Stimulated activated CD8-positive, alpha-beta memory T cell treated with anti-CD3 and anti-CD28 coated beads, Interleukin-12 subunit alpha, Interleukin-12 subunit beta, amount 100 ng/mL, for 1 hour (primary cell): Measurements from ENCODE around the gene PLA2G5.

Experiments
- DNase-seq: peaks from one replicate; pipeline ENCODE4 v3.0.0-alpha.2; 2020; ENCODE audit warnings: low read depth

PLA2G5 gene

DNA sequence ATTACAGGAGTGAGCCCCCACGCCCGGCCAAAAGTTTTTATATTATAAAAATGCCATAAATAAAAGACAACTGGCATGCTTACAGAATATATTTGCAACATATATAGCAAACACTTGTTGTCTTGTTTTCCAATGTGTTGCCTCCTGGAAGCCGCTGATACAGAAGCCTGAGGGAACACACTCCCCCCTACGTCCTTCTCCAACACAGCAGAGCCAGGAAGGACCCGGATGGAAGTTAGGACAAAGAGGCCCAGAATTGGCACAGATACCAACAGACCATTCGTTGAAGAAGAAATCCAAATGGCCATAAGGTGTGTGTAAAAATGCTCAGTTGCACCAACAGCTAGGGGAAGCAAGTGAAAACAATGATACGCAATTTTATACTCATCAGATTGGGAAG, 1.3 kb upstream of the PLA2G5 start:
- DNase-seq, result no peak

DNA sequence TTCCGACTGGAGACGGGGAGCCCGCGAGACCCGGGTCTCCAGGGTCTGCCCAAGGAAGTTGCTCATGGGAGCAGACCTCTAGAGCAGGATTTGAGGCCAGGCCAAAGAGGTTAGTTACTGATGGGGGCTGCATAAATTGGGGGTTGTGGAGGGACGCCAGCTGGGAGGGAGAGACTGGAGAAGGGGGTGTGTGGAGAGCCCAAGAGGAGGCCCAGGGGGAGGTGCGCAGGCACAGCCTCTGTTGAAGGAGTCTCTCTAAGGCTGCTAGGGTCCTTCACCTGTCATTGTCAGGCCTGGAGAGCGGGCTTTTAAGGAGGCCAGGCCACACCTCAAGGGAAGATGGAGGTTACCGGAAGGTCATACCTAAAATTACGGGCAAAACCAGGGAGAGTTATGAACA, 363 bp downstream of the PLA2G5 start:
- no peak for DNase-seq

DNA sequence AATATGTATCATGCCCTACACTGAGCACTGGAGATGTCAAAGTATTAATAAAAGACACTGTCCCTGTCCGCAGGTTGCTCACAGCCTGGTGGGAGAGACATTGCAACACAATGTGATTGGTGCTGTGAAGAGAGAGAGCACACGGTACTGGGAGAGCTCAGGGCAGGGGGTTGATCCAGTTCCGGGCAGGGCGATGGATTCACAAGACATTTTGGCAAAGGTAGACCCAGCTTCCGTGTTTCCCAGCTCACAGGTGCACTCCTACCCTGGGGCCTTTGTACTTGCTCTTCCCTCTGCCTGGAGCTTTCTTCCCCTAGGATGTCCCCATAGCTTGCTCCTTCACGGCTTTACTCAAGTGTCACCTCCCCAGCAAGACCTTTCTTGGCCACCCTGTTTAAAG, 1.4 kb downstream of the PLA2G5 start:
- DNase-seq, result no peak

DNA sequence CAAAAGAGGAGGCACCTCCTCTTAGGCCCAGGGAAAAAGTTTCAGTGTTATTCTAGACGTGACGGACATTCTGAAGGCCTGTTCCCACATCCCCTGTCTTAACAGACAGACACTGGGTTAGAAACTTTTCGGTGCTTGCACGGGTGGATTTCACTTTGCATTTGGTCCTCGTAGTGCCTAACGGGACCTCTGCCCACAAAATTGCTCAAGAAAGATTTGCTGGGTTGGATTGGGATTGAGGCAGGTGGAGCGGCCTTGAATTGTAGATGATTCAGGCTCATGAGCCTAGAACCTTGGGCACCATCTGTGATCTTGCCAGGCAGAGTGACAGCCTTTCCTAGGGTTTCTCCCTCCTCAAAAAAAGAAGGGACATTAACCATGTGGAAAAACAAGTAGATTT, 2.8 kb downstream of the PLA2G5 start:
- no peak for DNase-seq

DNA sequence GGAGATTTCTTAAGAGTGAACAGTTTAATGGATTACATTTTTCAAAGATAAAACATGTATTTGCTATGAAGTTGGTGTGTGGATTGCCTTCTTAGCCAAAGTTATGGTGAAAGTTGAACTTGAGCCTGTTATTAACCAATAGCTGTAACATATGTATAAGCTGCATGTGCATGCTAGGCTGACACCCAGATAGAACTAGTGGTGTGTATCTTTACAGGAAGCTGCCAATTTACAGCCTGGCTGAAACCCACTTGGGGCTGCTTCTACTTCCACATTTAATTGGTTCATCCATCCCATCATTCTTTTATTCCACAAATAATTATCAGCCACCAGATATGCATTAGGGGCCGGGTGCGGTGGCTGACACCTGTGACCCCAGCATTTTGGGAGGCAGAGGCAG, 3.3 kb downstream of the PLA2G5 start:
- DNase-seq, result no peak

DNA sequence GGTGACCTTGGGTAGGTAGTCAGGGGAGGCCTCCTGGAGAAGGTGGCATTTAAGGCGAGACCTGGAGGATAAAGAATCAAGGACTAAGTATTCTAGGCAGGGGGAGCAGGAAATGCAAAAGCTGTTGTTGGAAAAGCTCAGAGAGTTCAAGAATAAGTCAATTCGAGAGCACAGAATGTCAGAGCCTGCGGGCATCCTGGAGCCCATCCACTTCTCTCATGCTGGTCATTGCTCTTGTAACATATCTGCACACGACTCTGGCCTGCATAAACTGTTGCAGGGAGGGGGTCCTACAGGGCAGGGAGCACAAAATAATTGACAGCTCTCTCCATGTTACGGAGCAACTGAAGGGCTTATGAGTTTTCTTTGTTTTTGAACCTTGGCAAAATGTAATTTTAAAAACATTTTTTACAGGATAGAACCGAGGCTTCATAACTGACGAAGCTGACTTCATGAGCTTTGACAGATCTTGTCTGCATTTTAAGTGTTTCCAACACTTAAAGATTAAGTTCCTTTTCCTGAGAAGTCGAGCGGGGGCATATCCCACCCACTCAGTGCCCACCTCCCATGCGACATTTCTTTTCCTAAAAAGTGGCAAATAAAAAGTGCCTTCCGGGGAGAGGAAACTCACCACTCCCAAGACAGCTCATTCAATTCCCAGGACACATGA, 4.2 kb downstream of the PLA2G5 start:
- DNase-seq, result no peak

DNA sequence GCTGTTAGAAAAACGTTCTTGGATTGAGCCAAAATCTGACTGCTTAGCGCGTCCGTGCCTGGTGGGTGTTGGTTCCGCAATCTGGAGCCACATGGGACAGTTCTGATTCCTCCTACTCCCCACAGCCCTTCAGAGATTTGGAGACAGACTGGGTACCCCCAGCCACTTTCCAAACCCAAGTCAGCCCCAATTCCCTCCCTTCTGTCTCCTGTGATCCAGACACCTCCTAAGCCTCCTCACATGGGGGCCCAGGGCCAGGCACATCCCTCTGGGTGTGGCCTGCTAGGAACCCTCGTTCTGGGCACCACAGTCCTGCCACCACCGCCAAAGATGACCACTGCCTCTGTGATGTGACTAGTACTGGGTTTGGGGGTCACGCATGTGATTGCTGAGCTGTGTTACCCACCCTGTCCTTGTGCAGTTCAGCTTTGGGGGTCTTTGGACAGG, 4.8 kb downstream of the PLA2G5 start:
- DNase-seq, result no peak

DNA sequence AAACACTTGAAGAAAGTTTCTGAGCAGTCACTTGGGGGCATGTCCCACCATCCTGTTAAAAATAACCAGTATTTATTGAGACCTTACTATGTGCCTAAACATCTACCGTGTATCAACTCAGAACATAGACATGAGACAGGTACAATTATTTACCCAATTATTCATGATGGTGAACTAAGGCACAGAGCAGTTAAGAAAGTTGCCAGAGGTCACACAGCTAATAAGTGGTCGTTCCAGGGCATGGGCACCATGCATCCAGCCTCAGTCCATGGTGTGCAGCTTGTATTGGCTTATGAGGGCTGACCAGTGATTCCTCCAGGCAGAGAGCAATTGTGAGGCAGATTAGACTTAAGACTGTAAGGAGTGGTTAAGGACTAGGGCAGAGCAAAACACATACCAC, 5.4 kb downstream of the PLA2G5 start:
- no peak for DNase-seq

DNA sequence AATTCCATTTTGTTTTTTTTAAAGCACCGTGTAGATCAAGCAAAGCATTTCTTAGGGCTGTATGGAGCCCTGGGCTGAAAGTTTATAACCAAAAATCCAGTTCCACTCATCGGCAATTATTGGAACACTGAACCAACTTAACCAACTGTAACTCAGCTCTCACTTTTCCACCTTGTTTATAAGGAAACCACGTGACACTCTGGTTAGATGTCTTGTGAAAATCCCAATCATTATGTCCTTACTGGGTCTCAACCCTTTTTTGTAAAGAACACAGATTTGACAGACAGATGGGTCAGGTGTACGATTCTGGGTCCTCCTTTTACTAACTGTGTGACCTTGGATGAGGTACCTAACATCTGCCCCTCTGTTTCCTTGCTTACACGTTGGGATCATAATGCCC, 6.2 kb downstream of the PLA2G5 start:
- no peak for DNase-seq

DNA sequence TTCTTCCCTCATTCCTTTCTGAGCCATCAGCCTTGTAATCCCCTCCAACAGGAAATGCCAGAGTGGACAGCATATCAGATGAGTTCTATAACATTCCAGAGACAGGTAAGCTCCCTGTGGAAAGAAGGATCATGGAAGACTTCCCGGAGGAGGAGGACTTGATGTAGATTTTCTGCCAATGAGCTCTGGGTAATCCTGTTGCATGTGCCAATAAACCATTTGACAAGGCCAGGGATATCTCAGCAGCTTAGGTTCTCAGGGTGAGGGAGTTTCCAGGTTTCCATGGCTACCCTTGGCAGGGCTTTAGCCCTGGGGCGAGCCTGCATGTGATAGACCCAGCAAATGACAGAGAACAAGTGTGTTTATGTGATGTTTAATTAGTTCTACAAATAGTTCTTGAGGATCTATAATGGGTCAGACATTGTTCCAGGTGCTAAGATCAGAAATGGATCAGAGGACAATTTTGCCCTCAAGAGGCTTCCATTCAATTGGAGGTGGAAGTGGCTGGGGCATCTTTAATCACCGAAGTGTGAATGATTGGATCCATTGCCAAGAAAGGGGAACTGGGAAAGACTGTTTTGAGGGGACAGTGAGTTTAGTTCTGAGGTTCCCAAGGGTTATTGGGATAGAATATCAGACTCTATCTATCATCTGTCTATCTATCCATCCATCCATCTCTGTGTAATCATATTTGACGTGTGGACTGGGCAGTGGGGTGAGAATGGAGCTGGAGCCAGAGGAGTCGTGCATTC, 6.9 kb downstream of the PLA2G5 start:
- DNase-seq, result no peak

DNA sequence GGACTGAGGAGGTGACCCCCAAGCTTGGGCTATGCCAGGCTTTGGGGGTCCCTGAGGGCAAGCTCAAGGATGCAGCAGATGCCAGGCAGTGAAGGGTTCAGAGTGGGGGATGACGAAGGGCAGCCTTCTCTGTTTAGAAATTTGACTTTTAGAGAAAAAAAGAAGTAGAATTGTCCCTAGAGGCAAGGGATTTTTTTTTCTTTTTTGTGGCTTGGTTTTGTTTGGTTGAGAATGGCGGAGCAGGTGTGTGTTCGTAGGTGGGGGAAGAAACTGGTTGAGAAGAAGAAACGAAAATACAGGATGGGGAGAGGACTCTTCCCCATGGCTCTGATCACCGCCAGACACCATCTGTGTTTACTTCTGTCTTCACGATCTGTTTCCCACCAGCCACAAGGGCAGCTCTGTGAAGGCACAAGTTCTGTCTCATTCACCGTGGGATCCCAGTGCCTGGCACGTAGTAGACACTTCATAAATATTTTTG, 8.2 kb downstream of the PLA2G5 start:
- no peak for DNase-seq

DNA sequence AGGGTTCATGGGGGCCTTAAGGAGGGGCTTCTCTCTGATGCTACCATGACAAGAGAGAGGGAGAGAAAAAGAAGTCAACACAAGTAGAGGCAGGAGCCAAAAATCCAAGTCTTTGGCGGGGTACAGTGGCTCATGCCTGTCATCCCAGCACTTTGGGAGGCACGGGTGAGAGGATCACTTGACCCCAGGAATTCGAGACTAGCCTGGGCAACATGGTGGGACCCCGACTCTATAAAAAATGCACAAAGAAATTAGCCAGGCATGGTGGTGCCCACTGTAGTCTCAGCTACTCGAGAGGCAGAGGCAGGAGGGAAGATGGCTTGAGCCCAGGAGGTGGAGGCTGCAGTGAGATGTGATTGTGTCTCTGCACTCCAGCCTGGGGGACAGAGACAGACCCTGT, 8.7 kb downstream of the PLA2G5 start:
- DNase-seq, result no peak

DNA sequence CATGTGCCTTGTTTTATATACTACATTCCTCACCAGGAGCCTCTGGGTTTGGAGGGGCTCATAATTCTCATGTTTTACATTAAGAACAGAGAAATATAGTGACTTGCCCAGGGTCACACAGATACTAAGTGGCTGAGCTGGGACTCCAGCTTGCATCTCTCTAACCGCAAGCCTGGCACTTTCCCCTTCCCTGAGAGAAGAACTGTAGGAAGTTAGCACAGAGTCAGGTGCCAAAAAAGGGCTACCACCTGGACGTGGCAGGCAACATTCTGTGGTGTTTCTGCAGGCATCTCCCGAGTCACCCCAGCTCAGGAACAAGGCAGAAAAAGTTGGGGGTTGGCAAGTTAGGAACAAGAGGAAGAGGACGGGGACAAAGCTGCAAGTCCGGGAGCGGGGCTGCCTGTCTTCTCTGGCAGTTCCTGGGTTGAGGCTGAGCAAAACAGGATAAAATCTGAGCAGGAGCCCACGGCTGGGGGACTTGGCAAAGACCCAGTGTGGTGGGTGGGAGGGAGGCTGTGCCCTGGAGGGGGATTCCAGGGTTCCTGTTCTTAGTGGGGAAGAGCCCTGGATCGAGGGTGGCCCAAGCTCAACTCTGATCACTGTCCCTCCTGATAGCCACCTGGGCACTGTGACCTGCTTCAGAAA, 9.8 kb downstream of the PLA2G5 start:
- no peak for DNase-seq

DNA sequence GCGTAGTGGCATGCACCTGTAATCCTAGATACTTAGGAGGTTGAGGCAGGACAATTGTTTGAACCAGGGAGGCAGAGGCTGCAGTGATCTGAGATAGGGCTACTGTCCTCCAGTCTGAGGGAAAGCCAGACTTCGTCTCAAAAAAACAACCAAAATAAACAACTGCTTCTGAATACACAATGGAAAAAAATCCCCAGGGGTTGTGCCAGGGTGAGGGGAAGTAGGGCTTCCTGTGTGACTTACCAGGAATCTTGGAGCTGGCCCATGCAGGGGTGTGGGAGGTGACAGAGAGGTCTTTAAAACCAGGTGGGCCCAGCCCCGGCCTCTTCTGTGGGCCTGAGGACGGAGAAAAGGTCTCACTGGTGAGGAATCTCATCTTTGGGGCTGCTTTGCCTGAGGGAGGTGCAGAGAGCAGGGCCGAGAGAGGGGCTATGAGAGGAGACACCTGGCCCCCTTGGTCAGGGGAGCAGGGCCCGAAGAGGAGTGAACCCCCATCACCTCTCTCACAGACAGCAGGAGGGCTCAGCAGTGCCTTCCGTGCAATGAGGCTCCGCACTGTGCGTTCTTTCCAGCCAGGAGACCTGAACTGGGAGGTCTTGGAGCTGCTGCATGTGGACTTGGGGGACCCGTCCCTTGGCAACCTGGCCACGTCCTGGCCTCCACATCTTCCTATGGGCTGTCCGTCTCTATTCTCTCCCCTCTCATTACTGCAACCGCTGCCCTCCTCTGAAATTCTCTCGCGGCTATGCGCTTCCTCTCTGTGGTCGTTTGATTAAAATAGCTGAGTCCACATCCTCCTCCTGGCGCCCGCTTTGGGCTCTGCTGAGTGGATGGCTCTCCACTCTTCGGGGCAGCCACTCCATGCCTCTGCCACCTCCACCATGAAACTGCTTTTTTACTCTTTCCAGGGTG, 10.7 kb downstream of the PLA2G5 start:
- DNase-seq, result no peak

DNA sequence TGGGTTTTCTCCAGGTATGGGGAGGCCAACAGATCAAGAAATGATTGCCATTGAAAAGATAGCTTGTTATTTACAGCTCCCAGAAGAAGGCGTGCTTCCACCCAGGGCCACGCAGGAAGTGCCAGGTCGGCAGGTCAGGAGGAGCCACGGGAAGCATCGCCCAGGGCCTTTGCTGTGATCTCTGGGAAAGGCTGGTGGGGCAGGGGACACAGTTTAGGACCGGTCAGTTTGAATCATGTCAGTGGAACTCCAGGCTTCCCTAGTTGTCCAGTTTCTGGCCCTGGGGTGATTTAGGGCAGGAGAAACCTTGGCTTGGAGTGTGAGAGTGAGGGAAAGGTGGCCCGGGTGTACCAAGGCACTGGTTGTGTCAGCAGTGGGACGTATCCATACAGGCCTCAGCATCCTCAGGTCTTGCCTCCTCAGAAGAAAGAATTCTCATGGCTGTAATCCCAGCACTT, 11.4 kb downstream of the PLA2G5 start:
- DNase-seq, result no peak

DNA sequence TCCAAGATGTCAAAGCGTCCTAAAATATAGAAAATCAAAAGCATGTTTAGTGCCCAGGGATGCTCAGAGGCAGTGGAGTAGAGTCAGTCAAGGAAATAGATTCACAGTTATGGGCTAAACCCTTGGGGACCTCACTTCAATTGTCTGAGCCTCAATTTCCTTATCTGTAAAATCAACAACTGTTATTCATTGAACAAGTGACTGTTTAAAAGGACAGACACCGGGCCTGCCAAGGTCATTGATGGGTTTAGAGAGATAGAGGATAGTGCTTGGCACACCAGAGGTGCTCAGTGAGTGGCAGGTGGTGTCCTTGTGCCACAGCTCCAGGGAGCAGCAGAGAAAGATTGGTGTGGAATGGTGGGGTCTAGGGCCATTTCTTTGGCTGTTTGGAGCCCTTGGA, 12.8 kb downstream of the PLA2G5 start:
- DNase-seq, result no peak

DNA sequence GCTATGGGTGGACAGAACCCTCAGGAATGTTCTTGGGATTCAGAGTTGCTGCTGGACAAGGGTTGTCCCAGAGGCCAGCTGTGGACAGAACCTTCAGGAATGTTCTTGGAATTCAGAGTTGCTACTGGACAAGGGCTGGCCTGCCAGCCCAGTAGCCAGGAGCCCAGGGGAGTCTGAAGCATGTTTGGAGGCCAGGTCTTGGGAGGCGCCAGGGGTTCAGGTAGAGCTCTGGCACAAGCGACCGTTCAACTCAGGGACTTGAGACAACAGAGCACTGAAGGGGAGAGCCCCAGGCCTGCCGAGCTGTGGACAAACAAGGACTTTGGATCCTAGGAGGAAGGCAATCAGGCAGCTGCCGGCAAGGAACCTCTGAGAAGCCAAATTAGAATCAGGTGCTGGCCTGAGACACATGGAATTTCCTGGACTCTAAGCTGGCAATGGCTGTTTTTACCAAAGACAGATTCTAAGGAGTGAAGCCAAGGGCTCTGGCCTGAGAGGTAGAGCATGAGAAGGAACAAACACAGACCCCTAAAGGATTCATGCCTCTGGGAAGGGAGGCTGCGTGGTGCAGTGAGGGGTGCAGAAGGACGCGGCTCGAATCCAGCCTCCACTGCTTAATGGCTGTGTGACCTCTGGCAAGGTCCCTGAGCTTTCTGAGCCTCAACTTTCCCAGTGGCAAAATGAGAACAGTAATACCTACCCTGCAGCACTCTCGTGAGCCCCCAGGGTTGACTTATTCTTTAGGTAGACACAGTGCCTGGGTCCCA, 13.4 kb downstream of the PLA2G5 start:
- DNase-seq, result no peak

DNA sequence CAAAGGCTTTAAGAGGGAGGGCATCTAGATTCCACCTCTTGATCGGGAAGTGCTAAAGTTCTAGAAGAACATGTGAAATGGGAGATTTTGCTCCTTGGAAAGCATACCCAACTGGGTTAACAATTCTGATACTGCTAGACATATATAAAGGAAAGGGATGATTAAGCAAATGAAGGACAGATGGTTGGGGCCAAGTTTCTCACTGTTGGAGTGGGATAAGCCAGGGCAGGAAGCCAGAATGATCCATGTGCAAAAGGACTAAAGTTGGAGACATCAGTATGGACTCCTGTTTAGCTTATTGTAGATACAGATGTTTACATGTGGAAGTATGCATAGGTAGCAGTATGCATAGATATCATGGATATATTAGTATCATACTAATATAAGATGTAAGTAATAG, 16.8 kb downstream of the PLA2G5 start:
- DNase-seq, result no peak

DNA sequence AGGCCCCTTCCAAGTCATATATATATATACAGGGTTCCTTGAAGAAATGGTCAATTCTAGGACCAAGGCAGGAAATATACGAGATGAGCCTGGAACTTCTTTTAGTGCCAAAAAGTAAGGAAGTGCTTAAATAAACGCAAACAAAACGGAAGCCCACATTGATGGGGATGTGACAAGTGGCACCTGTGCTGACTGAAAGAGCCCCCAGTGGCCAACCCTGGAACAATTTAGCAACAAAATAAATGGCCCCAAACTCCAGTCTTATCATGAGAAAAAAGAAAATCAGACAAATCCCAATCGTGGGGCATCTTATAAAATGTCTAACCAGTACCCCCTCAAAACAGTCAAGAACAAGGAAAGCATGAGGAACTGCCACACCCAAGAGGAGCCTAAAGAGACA, 17.7 kb downstream of the PLA2G5 start:
- DNase-seq, result no peak

DNA sequence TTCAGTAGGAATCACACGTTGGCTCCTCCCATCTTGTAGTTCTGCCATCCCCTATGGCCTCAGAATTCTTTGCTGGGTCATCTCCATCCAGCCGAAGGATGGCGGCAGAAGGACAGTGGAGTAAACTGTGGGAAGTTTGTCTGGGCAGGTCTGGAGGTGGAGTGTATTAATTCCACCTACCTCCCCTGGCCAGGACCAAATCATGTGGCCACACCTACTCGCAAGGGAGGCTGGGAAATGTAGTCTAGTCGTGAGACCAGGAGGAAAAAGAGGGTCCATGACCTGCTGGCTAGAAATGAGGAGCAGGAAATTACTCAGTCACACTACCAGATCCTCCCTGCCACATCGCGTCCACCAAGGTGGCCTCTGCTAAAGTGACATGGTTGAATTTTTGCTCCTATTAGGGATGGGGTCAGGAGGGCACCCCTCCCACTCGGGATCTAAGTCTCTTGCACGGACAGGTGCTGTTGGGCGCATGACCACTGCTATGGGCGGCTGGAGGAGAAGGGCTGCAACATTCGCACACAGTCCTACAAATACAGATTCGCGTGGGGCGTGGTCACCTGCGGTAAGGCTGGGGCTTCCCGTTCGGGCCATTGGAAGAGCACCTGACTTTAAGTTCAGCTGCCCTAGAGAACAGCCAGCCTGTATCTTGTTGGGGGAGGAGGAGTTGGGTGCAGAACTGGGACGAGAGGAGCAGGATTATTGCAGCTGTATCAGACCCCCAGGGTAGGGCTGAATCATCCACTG, 19.5 kb downstream of the PLA2G5 start:
- no peak for DNase-seq

DNA sequence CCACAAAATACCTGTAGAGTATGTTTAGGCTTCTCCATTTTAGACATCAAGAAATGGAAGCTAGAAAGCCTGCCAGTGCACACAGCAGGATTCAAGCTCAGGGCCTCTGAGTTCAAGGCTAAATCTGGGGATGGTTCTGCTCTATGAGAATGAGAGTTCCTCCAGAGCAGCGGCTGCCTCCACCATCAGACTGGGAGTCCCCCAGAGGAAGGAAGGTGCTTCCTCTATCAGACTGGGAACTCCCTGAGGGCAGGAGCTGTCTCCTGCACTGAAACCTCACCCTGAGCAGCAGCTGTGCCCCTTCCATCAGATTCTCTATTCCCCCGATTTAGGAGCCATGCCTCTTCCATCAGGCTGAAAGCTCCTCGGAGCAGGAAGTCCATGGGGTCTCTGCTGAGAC, 20.1 kb downstream of the PLA2G5 start:
- DNase-seq, result no peak
